Neural progenitor cell (in vitro differentiated cells): ENCODE measurements around the gene STRA6. TPM values are rescaled to one million over a fixed set of nuclear protein-coding genes. Genes with fewer than 3 reads are reported as not detected.

ENCODE experiments used
- DNase-seq: peaks from one replicate; pipeline ENCODE4 v3.0.0-alpha.2; 2016; ENCODE audit warnings: low spot score
- H2AFZ ChIP-seq: fragments of 200-600 bp; sonication (generic); replicated peaks from 2 replicates; pipeline ENCODE4 v1.6.1; 2016; ENCODE audit warnings: antibody characterized with exemption
- H3F3A ChIP-seq: fragments of 200-600 bp; sonication (generic); 2 replicates; pipeline ENCODE4 v1.6.1; 2016; ENCODE audit warnings: antibody characterized with exemption, low read depth
- H3K27ac ChIP-seq: fragments of 200-600 bp; sonication (generic); 2 replicates; pipeline ENCODE4 v1.5.1; 2016; ENCODE audit warnings: mild to moderate bottlenecking
- H3K27me3 ChIP-seq: fragments of 200-600 bp; sonication (generic); 2 replicates; pipeline ENCODE4 v1.6.1; 2016; ENCODE audit warnings: mild to moderate bottlenecking, moderate library complexity
- H3K36me3 ChIP-seq: fragments of 200-600 bp; sonication (generic); 2 replicates; pipeline ENCODE4 v1.5.1; 2016
- H3K4me1 ChIP-seq: fragments of 200-600 bp; sonication (generic); 2 replicates; pipeline ENCODE4 v1.6.1; 2016; ENCODE audit warnings: mixed run types
- H3K4me2 ChIP-seq: fragments of 200-600 bp; sonication (generic); 2 replicates; pipeline ENCODE4 v1.6.1; 2016
- H3K4me3 ChIP-seq: fragments of 200-600 bp; sonication (generic); 2 replicates; pipeline ENCODE4 v1.5.1; 2016
- H3K79me2 ChIP-seq: fragments of 200-600 bp; sonication (generic); 2 replicates; pipeline ENCODE4 v1.6.1; 2016; ENCODE audit warnings: low read depth
- H3K9ac ChIP-seq: fragments of 200-600 bp; sonication (generic); 2 replicates; pipeline ENCODE4 v1.6.1; 2016
- H3K9me3 ChIP-seq: fragments of 200-600 bp; sonication (generic); 2 replicates; pipeline ENCODE4 v1.5.1; 2016; ENCODE audit warnings: low read depth
- H4K20me1 ChIP-seq: fragments of 200-600 bp; sonication (generic); 2 replicates; pipeline ENCODE4 v1.6.1; 2016; ENCODE audit warnings: low read depth
- H3K27ac Mint-ChIP-seq: 3 replicates; pipeline ENCODE4 v1.8.0; 2021; ENCODE audit warnings: mixed read lengths
- H3K27me3 Mint-ChIP-seq: 2 replicates; pipeline ENCODE4 v1.8.0; 2022; ENCODE audit warnings: low read depth, mild to moderate bottlenecking, inconsistent platforms, moderate library complexity, mixed read lengths; ENCODE audit not compliant: insufficient read depth
- H3K36me3 Mint-ChIP-seq: 3 replicates; pipeline ENCODE4 v1.8.0; 2021; ENCODE audit warnings: mixed read lengths
- H3K4me1 Mint-ChIP-seq: 3 replicates; pipeline ENCODE4 v1.8.0; 2021; ENCODE audit warnings: mixed read lengths
- H3K4me3 Mint-ChIP-seq: 3 replicates; pipeline ENCODE4 v1.8.0; 2021; ENCODE audit warnings: mild to moderate bottlenecking, moderate library complexity, mixed read lengths
- H3K9me3 Mint-ChIP-seq: 3 replicates; pipeline ENCODE4 v1.8.0; 2020; ENCODE audit warnings: mixed read lengths
- CTCF ChIP-seq: fragments of 200-600 bp; sonication (generic); IDR thresholded peaks from 2 replicates; pipeline ENCODE4 v1.5.1; 2017; ENCODE audit warnings: antibody characterized with exemption, mild to moderate bottlenecking
- EZH2 ChIP-seq: fragments of 200-600 bp; sonication (generic); IDR thresholded peaks from 2 replicates; pipeline ENCODE4 v1.6.1; 2017; ENCODE audit warnings: antibody characterized with exemption, mild to moderate bottlenecking, moderate library complexity
- EZH2phosphoT487 ChIP-seq: fragments of 200-600 bp; sonication (generic); IDR thresholded peaks from 2 replicates; pipeline ENCODE4 v1.6.1; 2017; ENCODE audit warnings: antibody characterized with exemption
- total RNA-seq: library from RNA; depleted of rRNA; stranded (reverse); fragments of >200 nt; gene quantifications from 2 replicates; pipeline ENCODE4 v1.2.3, GENCODE V29; 2015; ENCODE audit warnings: low replicate concordance

The STRA6 gene
- total RNA-seq, 1 donor from 2014 or later: 3.1 TPM

DNA sequence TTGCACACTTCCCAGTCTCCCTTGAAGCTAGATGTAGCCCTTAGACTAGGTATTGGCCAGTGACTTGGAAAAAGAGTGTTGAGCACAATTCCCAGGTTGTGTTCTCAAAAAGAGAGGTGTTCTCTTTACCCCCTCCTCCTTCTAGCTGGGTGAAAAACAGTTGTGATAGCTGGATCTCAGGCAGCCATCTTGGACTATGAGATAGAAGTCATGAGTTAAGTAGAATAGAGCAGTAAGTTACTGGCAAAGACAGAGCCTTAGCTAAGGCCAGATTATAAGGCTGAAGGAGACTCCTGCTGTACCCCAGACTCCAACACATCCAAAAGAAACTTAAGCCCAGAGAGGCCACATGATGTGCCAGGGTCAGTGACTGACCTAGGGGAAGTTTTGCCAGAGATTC lies 8.1 kb upstream of the STRA6 start:
- Mint-ChIP-seq H3K27ac (peak overlapping the region; percentile 19), H3K9me3 (no peaks in the 10 kb centered on the region), H3K36me3 (no peaks in the 10 kb centered on the region), H3K4me3 (no peak overlapping the region), H3K4me1 (peaks cover 89% of the 10 kb centered on the region), H3K27me3 (peaks cover 21% of the 10 kb centered on the region)
- H3K4me1 ChIP-seq: peaks cover 62% of the 10 kb centered on the region
- no peaks in the 10 kb centered on the region for H3K9me3 ChIP-seq
- H2AFZ ChIP-seq: no peak overlapping the region
- no peaks in the 10 kb centered on the region for H3K36me3 ChIP-seq
- TF ChIP-seq EZH2 (no peak), EZH2phosphoT487 (no peak), CTCF (no peak)
- H3K4me3 ChIP-seq: no peak overlapping the region
- no peaks in the 10 kb centered on the region for H3K27me3 ChIP-seq
- H3K27ac ChIP-seq: no peak overlapping the region
- no peak overlapping the region for H3K4me2 ChIP-seq
- H4K20me1 ChIP-seq: no peaks in the 10 kb centered on the region
- no peak for DNase-seq
- H3K79me2 ChIP-seq: no peaks in the 10 kb centered on the region
- no peak overlapping the region for H3K9ac ChIP-seq
- H3F3A ChIP-seq: peaks cover 54% of the 10 kb centered on the region

DNA sequence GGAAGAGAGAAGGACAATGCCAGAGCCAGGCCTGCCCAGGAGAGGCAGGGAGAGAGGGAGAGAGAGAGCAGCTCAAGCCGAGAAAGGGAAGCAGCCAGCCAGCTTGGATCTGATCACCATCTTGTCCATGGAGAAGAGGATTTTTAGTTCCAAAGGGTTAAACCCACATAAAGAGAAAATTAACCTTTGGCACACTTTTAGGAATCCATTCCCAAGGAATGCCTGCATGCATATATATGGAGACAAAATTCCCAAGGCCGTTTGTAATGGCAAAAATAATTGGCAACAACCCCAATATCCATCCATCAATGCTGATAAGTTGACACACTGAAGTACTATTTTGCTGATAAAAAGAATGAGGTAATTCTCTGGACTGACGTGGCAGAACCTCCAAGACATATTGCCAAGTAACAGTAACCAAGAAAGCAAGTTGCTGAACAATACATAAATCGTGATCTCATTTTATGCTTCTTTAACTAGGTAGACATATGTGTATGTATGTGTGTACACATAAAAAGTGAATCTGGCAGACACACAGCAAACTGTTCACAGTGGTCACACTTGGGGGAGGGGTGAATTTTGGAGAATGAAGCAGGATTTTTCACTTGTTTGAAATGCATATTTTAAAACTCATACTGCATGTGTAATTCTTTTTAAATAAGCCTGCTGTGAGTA lies 7.5 kb upstream of the STRA6 start:
- Mint-ChIP-seq H3K36me3 (no peaks in the 10 kb centered on the region), H3K27me3 (peaks cover 27% of the 10 kb centered on the region), H3K9me3 (no peaks in the 10 kb centered on the region), H3K4me3 (no peak overlapping the region), H3K4me1 (peaks cover 88% of the 10 kb centered on the region), H3K27ac (peak overlapping the region; percentile 36)
- Histone ChIP-seq H3K4me2 (peak overlapping the region; percentile 65), H3F3A (peaks cover 49% of the 10 kb centered on the region), H3K4me3 (no peak overlapping the region), H3K9me3 (no peaks in the 10 kb centered on the region), H2AFZ (no peak overlapping the region), H3K79me2 (no peaks in the 10 kb centered on the region), H3K4me1 (peaks cover 56% of the 10 kb centered on the region), H3K9ac (no peak overlapping the region), H3K27ac (no peak overlapping the region), H4K20me1 (no peaks in the 10 kb centered on the region), H3K27me3 (no peaks in the 10 kb centered on the region), H3K36me3 (no peaks in the 10 kb centered on the region)
- TF ChIP-seq EZH2: no peak
- no peak for TF ChIP-seq CTCF
- TF ChIP-seq EZH2phosphoT487: no peak
- no peak for DNase-seq

DNA sequence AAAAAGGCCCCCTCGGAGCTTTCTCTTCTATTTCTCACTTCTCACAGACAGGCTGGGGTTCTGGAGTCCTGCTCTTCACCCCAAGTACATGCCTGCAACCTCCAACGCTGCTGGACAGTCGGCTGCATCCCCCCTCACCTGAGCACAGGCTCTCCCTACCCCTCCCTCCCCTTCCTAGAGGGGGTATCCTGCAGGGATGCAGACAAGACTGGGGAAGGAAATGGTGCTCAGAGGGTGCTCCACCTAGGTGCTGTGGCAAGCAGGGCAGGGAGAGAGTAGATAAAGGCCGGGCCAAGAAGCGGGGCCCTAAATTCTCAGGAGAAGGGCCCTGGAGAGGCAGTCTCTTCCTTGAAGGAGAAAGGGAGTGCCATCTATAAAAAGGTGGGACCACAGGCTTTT lies 7.0 kb upstream of the STRA6 start:
- H3K4me1 Mint-ChIP-seq: peaks cover 88% of the 10 kb centered on the region
- no peak for DNase-seq
- no peak overlapping the region for H3K4me3 ChIP-seq
- peaks cover 26% of the 10 kb centered on the region for H3K27me3 Mint-ChIP-seq
- H3K9ac ChIP-seq: no peak overlapping the region
- TF ChIP-seq EZH2: no peak
- no peak for TF ChIP-seq CTCF
- TF ChIP-seq EZH2phosphoT487: no peak
- H3F3A ChIP-seq: peaks cover 48% of the 10 kb centered on the region
- H3K9me3 Mint-ChIP-seq: no peaks in the 10 kb centered on the region
- no peaks in the 10 kb centered on the region for H3K27me3 ChIP-seq
- no peaks in the 10 kb centered on the region for H4K20me1 ChIP-seq
- H3K36me3 Mint-ChIP-seq: no peaks in the 10 kb centered on the region
- peak overlapping the region; percentile 96 for H3K27ac Mint-ChIP-seq
- H3K36me3 ChIP-seq: no peaks in the 10 kb centered on the region
- H2AFZ ChIP-seq: no peak overlapping the region
- peak overlapping the region; percentile 65 for H3K4me2 ChIP-seq
- no peak overlapping the region for H3K27ac ChIP-seq
- peak overlapping the region; percentile 69 for H3K4me3 Mint-ChIP-seq
- H3K4me1 ChIP-seq: peaks cover 51% of the 10 kb centered on the region
- H3K79me2 ChIP-seq: no peaks in the 10 kb centered on the region
- no peaks in the 10 kb centered on the region for H3K9me3 ChIP-seq
